Kidney tubule cell (primary cell): ENCODE measurements around the gene FZD8.

Source experiments
- DNase-seq: peaks from one replicate; pipeline ENCODE4 v3.0.0-alpha.2; 2018; ENCODE audit warnings: low spot score

Gene FZD8

DNA sequence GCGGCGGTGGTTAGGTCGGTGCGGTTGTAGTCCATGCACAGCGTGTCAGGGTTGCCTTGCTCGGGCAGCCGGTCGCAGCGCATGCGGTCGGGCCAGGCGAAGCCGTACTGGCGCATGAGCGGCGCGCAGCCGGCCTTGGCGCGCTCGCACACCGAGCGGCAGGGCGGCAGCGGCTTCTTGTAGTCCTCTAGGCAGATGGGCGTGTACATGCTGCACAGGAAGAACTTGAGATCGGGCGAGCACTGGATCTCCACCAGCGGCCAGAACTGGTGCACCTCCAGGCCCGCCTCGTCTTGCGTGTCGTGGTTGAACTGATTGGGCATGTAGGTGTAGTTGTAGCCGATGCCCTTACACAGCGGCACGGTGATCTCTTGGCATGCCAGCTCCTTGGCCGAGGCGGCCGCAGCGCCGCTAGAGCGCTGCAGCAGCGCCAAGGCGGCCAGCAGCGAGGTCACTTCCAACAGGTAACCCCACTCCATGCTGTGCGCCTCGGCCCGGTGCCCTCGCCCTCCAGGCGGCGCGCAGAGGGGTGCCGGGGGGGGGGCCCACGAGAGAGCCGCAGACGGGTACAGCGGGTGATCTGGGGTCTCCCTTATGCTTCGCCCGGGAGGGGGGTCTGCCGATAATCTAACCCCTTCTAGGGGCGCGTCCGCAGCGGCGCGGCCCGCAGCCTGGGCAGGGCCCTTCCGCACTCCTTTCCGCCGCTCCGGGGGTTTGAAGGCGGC, 983 bp downstream of the FZD8 start:
- peak; percentile 87 for DNase-seq

DNA sequence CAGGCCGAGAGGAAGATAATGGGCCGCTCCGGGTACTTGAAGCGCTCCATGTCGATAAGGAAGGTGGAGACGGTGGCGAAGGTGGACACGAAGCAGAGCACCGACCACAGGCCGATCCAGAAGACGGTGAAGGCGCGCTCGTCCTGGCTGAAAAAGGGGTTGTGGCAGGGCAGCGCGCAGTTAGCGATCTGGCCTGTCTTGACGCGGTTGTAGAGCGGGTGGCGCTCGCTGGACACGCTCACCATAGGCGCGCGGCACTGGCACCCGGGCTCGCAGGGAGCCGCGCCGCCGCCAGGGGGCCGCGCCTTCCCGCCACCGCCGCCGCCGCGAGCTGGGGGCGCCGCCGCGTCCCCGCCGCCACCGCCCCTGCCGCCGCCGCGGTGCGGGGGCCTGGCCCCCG, 1.6 kb downstream of the FZD8 start:
- DNase-seq, result peak; percentile 86

- peak; percentile 63 for DNase-seq
These were observed 2.2 kb downstream of the FZD8 start for GRCh38 chr10:35639728-35640401.

- no peak for DNase-seq
These were observed 2.9 kb downstream of the FZD8 start for GRCh38 chr10:35639021-35639727.

- no peak for DNase-seq
These were observed 4.0 kb downstream of the FZD8 start for GRCh38 chr10:35638101-35638500.

GRCh38 chr10:35637462-35637861, 4.6 kb downstream of the FZD8 start:
- DNase-seq, result no peak

GRCh38 chr10:35636956-35637355, 5.1 kb downstream of the FZD8 start:
- no peak for DNase-seq

DNA sequence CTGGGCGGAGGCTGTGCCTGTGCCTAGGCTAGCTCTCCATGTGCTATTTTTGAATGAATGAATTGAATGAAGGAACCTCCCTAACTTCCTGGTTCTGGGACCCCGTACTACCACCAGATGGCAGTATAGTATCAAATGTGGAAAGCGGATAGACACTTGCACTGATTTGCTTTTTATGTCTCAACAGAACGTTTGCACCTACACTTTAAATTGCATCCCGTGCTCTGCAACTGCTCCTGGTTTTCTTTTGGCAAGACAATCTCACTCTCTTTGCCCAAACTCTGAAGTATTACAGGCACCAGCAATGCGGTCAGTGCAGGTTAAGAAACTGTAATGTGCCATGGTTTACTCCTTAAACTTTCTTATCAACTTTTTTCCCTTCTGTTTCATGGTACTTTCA, 6.5 kb downstream of the FZD8 start:
- peak; percentile 75 for DNase-seq

GRCh38 chr10:35633006-35633980, 8.8 kb downstream of the FZD8 start:
- DNase-seq, result peak; percentile 38

DNA sequence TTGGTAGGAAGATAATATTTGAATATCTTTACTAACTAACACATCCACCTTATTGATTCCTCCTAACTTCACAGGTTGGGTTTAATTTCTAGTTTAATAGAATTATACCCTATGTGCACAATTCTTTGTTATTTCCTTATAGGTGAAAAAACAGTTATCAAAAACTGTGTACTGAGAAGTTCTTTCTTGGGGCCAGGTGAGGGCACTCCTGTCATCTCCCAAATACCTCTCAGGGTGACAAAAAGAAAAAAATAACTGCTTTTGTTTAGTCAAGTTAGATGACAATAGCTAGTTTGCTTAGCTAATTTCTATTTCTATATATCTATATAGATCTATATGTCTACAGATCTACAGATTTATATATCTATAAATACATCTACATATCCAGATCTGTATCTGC, 10.1 kb downstream of the FZD8 start:
- DNase-seq, result no peak

GRCh38 chr10:35631404-35631803, 10.7 kb downstream of the FZD8 start:
- DNase-seq, result no peak

DNA sequence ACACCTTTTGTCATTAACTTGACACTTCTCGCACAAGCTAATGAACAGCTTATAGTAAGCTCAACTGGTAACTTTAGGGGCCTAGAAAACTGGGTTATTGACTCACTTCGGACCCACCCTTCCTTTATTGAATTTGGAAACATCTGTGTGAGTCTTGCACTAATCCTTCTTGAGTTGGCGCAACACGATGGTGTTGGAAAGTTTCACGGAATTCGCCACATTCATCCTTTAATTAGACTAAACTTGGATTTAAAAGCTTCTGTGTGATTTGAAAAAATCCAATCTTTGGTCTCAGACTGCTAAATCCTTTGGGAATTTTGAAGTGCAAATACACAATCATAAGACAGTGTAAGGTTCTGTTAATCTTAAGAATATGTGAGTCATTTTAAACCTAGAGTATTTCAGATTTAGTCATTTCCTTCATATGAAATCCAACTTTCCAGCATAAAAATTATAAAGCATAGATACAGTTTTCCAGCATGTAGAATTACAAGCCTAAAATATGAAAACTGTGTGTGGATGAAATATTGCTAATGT, 15.1 kb downstream of the FZD8 start:
- DNase-seq, result no peak

GRCh38 chr10:35614312-35614711, 27.8 kb downstream of the FZD8 start:
- no peak for DNase-seq

DNA sequence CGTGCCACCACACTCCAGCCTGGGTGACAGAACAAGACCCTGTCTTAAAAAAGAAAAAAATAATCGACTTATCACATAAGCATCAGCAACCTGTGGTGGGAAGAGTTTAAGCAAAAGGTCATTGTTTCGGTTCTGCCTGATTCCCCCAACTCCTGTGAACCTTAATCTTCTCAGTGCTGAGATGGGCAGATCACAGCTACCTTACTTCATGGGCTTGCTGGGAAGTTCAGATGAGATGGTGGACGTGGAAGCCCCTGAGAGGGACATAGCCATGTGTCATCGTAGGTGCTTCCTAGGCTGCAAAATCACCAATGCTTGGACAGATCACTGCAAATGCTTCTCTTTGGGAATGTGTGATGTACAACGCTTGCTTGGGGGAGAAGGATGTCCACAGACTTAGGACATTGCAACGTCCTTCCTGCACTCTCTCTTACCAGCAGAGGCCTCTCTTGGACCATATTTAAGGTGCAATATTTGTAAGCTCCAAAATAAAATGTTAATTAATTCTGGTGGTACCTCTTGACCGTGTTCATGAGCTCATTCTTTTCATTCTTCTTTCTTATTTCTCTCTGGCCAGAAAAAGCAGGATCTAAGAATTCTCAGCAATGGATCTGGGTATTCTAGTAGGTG, 28.4 kb downstream of the FZD8 start:
- DNase-seq, result peak; percentile 19

GRCh38 chr10:35613107-35613440, 29.0 kb downstream of the FZD8 start:
- no peak for DNase-seq

- no peak for DNase-seq
These were observed 29.6 kb downstream of the FZD8 start for GRCh38 chr10:35612385-35613106.

DNA sequence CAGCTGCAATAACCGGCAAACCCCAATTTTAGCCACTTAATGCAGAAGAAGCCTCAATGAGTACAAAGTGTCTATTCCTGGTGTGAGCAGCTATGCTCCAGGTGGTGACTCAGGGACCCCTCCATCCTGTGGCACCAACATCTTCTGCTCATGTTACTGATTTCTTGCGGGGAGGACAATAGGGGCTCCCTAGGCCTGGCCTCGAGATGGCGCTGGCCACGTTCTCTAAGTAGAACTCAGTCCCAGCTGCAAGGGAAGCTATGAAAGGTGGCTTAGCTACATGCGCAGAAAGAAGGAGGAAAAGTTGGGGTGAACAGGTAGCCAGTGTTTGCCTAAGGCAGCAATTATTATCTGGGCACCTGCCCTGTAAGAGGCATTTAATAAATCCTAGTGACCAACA, 30.3 kb downstream of the FZD8 start:
- no peak for DNase-seq

DNA sequence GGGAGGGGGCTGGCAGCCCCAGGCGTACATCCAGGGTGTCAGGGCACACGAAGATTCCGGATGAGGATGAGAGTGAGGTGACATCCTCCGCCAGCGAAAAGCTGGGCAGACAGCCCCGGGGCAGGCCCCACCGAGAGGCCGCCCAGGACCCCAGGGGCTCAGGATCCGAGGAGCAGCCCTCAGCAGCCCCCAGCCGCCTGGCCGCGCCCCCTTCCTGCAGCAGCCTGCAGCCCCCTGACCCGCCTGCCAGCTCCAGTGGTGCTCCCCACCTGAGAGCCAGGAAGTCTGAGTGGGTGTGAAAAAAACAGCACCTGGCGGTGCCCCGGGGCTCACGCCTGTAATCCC, 33.8 kb downstream of the FZD8 start:
- DNase-seq, result no peak

DNA sequence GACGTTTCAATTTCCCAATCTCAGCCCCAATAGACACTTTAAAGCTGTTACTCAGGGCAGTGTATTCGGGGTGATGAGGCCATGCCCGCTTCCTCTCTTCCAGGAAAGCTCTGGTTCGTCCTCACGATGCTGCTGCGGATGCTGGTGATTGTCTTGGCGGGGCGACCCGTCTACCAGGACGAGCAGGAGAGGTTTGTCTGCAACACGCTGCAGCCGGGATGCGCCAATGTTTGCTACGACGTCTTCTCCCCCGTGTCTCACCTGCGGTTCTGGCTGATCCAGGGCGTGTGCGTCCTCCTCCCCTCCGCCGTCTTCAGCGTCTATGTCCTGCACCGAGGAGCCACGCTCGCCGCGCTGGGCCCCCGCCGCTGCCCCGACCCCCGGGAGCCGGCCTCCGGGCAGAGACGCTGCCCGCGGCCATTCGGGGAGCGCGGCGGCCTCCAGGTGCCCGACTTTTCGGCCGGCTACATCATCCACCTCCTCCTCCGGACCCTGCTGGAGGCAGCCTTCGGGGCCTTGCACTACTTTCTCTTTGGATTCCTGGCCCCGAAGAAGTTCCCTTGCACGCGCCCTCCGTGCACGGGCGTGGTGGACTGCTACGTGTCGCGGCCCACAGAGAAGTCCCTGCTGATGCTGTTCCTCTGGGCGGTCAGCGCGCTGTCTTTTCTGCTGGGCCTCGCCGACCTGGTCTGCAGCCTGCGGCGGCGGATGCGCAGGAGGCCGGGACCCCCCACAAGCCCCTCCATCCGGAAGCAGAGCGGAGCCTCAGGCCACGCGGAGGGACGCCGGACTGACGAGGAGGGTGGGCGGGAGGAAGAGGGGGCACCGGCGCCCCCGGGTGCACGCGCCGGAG, 34.4 kb downstream of the FZD8 start:
- DNase-seq, result no peak

DNA sequence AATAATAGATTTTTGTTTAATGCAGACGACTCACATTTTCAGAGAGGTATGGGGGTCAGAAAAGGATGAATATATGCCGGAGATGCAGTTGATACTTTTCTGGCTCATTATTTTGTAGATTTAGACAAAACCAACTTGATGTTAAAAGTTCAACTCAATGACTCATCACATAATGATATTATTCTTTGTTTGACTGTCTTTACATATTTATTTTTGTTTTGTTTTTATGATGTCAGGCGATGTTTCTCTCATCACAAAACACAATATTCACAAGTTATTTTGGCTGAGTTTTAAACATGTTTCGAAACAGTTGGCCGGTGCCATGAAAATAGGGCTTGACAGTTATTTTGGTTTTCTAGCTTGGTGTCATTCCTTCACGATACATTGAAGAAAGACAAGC, 35.7 kb downstream of the FZD8 start:
- DNase-seq, result no peak
